ENCODE results near the gene MYRIP. TPM values are rescaled to one million over a fixed set of nuclear protein-coding genes. Genes with fewer than 3 reads are reported as not detected.
A peak's percentile ranks its signal among the peaks of the same experiment; 100 is the strongest.

The MYRIP gene
- total and polyA plus RNA-seq, 2 experiments from 2014 or later, result 1.5 to 1.8 TPM

DNA sequence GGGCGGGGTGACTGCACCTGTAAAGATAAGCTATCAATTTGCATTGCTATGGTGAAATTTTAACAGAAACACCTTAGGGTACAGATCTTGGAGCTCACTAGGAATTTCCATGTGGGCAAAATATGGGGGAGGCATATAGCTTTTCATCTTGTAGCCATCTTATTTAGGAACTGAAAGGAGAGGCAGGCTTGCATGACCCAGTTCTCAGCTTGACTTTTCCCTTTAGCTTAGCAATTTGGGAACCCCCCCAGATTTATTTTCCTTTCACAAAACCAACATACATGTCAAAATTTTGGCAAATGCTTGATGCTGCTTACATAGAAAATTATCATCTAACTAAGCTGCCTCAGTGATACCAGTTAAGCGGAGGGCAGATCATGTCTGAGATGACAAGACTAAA, 445.1 kb downstream of the MYRIP start (continued):
- no peak for TF ChIP-seq ZNF462 (CRISPR knock-in tag; IDR thresholded peaks at IDR 0.05)
- TF ChIP-seq CREB1 (CRISPR knock-in tag; IDR thresholded peaks at IDR 0.05; ENCODE audit: low read depth), result no peak
- TF ChIP-seq JUNB (IDR thresholded peaks at IDR 0.05; ENCODE audit: unreplicated experiment), result no peak
- TF ChIP-seq STAT1 (IDR thresholded peaks at IDR 0.05; ENCODE audit: unreplicated experiment), result no peak
- TF ChIP-seq ZNF331 (CRISPR knock-in tag; IDR thresholded peaks at IDR 0.05; ENCODE audit: low read depth), result no peak

GRCh38 chr3:40254891-40255290, 445.5 kb downstream of the MYRIP start:
- ATAC-seq, result no peak
- TF ChIP-seq, protein P1, sequence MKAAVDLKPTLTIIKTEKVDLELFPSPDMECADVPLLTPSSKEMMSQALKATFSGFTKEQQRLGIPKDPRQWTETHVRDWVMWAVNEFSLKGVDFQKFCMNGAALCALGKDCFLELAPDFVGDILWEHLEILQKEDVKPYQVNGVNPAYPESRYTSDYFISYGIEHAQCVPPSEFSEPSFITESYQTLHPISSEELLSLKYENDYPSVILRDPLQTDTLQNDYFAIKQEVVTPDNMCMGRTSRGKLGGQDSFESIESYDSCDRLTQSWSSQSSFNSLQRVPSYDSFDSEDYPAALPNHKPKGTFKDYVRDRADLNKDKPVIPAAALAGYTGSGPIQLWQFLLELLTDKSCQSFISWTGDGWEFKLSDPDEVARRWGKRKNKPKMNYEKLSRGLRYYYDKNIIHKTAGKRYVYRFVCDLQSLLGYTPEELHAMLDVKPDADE (IDR thresholded peaks at IDR 0.05), result no peak
- TF ChIP-seq ZNF114 (CRISPR knock-in tag; IDR thresholded peaks at IDR 0.05) (no peak), POLR2AphosphoS5 (IDR thresholded peaks at IDR 0.05; ENCODE audit: low read depth) (no peak), ZNF331 (CRISPR knock-in tag; IDR thresholded peaks at IDR 0.05; ENCODE audit: low read depth) (no peak), ZNF462 (CRISPR knock-in tag; IDR thresholded peaks at IDR 0.05) (no peak)
- no peaks in the 10 kb centered on the region for H4K20me1 ChIP-seq (replicated peaks; ENCODE audit: insufficient read depth)

More at GRCh38 chr3:40254891-40255290, 445.5 kb downstream of the MYRIP start:
- Histone ChIP-seq H3K79me2 (replicated peaks; ENCODE audit: insufficient read depth) (no peaks in the 10 kb centered on the region), H2AFZ (no peak overlapping the region), H3K27ac (ENCODE audit: low read depth) (no peak overlapping the region), H3F3A (replicated peaks; ENCODE audit: low read depth) (no peaks in the 10 kb centered on the region), H3K36me3 (ENCODE audit: insufficient read depth) (no peaks in the 10 kb centered on the region), H3K4me1 (ENCODE audit: insufficient read depth) (peaks cover 15% of the 10 kb centered on the region), H3K27me3 (ENCODE audit: insufficient read depth) (no peaks in the 10 kb centered on the region), H3K4me3 (no peak overlapping the region), H3K4me2 (0 out of 2 replicates have a peak overlapping the region, but pooled peaks have one; percentile 48), H3K9me2 (ENCODE audit: insufficient read depth) (no peaks in the 10 kb centered on the region)
- no peaks in the 10 kb centered on the region for H3K36me3 Mint-ChIP-seq (ENCODE audit: low read depth)
- no peak overlapping the region for H3K4me3 Mint-ChIP-seq
- no peak for DNase-seq (ENCODE audit: low spot score)
- no peaks in the 10 kb centered on the region for H3K27me3 Mint-ChIP-seq (ENCODE audit: insufficient read depth, low read depth, poor library complexity)
- H3K9me3 Mint-ChIP-seq, result no peaks in the 10 kb centered on the region
- H3K27ac Mint-ChIP-seq, result peak overlapping the region; percentile 57; the same call in 1 of the 2 replicates
- peaks cover 10% of the 10 kb centered on the region for H3K4me1 Mint-ChIP-seq
